WTC11 (cell line): ENCODE measurements around the gene PARD3B. TPM values are rescaled to one million over a fixed set of nuclear protein-coding genes. Genes with fewer than 3 reads are reported as not detected.

ENCODE experiments used
- ATAC-seq: fragments of 200-7000 bp; cut with Tn5 transposase; 2 replicates; pipeline ENCODE4 v1.10.0; 2021; ENCODE audit warnings: mild to moderate bottlenecking, moderate library complexity
- CTCF ChIA-PET: fragments of 300-600 bp; sonication (Branson Sonifier 250); formaldehyde crosslinking; loops from one replicate; lab custom pipeline; 2021; ENCODE audit warnings: antibody characterized with exemption; lab: Charles Lee
- POLR2A ChIA-PET: fragments of 350-600 bp; sonication (Branson Sonifier 250); formaldehyde crosslinking; loops from one replicate; lab custom pipeline; 2021; ENCODE audit warnings: antibody characterized with exemption; lab: Charles Lee
- DNase-seq: peaks from one replicate; pipeline ENCODE4 v3.0.0; 2021; ENCODE audit warnings: low spot score
- H3K27ac Mint-ChIP-seq: 2 replicates; pipeline ENCODE4 v1.8.0; 2021; ENCODE audit warnings: mixed read lengths
- H3K27me3 Mint-ChIP-seq: 2 replicates; pipeline ENCODE4 v1.8.0; 2021; ENCODE audit warnings: low read depth, mild to moderate bottlenecking, moderate library complexity, mixed read lengths
- H3K36me3 Mint-ChIP-seq: 2 replicates; pipeline ENCODE4 v1.8.0; 2021; ENCODE audit warnings: mixed read lengths
- H3K4me1 Mint-ChIP-seq: 2 replicates; pipeline ENCODE4 v1.8.0; 2022; ENCODE audit warnings: mixed read lengths
- H3K4me3 Mint-ChIP-seq: 2 replicates; pipeline ENCODE4 v1.8.0; 2021; ENCODE audit warnings: mild to moderate bottlenecking, moderate library complexity, mixed read lengths
- H3K9me3 Mint-ChIP-seq: 2 replicates; pipeline ENCODE4 v1.8.0; 2021; ENCODE audit warnings: mixed read lengths
- GRHL2 ChIP-seq: fragments of 250-450 bp; sonication (Bioruptor Pico); IDR thresholded peaks from 2 replicates; pipeline ENCODE4 v1.8.0; 2022; ENCODE audit warnings: mild to moderate bottlenecking, moderate library complexity; ENCODE audit not compliant: insufficient replicate concordance, severe bottlenecking
- JAZF1 ChIP-seq: fragments of 250-450 bp; sonication (Bioruptor Pico); IDR thresholded peaks from 2 replicates; pipeline ENCODE4 v1.9.0; 2021; ENCODE audit warnings: moderate library complexity, mild to moderate bottlenecking, inconsistent platforms
- KAT7 ChIP-seq: sonication (generic); formaldehyde crosslinking; IDR thresholded peaks from 2 replicates; pipeline ENCODE4 v1.8.1; 2023; ENCODE audit warnings: missing genetic modification reagents, mild to moderate bottlenecking, borderline replicate concordance
- NFATC4 ChIP-seq: fragments of 250-450 bp; sonication (Bioruptor Pico); IDR thresholded peaks from 2 replicates; pipeline ENCODE4 v1.9.0; 2021; ENCODE audit warnings: mild to moderate bottlenecking
- NR1H2 ChIP-seq: sonication (generic); formaldehyde crosslinking; IDR thresholded peaks from 2 replicates; pipeline ENCODE4 v1.9.0; 2021; ENCODE audit warnings: mild to moderate bottlenecking, moderate library complexity, missing genetic modification reagents
- OVOL2 ChIP-seq: fragments of 250-450 bp; sonication (Bioruptor Pico); IDR thresholded peaks from 2 replicates; pipeline ENCODE4 v1.9.0; 2021; ENCODE audit warnings: mild to moderate bottlenecking, borderline replicate concordance
- PRRX2 ChIP-seq: fragments of 250-450 bp; sonication (Bioruptor Pico); IDR thresholded peaks from 2 replicates; pipeline ENCODE4 v1.8.0; 2021; ENCODE audit warnings: mild to moderate bottlenecking
- RELA ChIP-seq: sonication (generic); formaldehyde crosslinking; IDR thresholded peaks from 2 replicates; pipeline ENCODE4 v1.8.1; 2022; ENCODE audit warnings: missing genetic modification reagents, mild to moderate bottlenecking, borderline replicate concordance
- TCF7 ChIP-seq: sonication (generic); formaldehyde crosslinking; IDR thresholded peaks from 2 replicates; pipeline ENCODE4 v1.8.0; 2022; ENCODE audit warnings: mild to moderate bottlenecking, low read depth, missing genetic modification reagents, moderate library complexity
- total RNA-seq: library from RNA; stranded (reverse); gene quantifications from 3 replicates; pipeline ENCODE4 v1.2.3, GENCODE V29; 2021
- TF ChIP-seq, protein P1 (sequence below): sonication (generic); formaldehyde crosslinking; IDR thresholded peaks from 2 replicates; pipeline ENCODE4 v1.8.1; 2023; ENCODE audit warnings: mild to moderate bottlenecking, missing genetic modification reagents
- TF ChIP-seq, protein P2 (sequence below): sonication (generic); formaldehyde crosslinking; IDR thresholded peaks from 2 replicates; pipeline ENCODE4 v1.8.0; 2022; ENCODE audit warnings: mild to moderate bottlenecking, missing genetic modification reagents
- TF ChIP-seq, protein P3 (sequence below): fragments of 250-450 bp; sonication (Bioruptor Pico); IDR thresholded peaks from 2 replicates; pipeline ENCODE4 v1.9.0; 2021; ENCODE audit warnings: mild to moderate bottlenecking
- TF ChIP-seq, protein P4 (sequence below): sonication (generic); formaldehyde crosslinking; IDR thresholded peaks from 2 replicates; pipeline ENCODE4 v1.8.1; 2023; ENCODE audit warnings: mild to moderate bottlenecking, missing genetic modification reagents
- TF ChIP-seq, protein P5 (sequence below): sonication (generic); formaldehyde crosslinking; conservative IDR thresholded peaks from 2 replicates; pipeline ENCODE4 v1.8.1; 2023; ENCODE audit warnings: mild to moderate bottlenecking, low read depth, missing genetic modification reagents, moderate library complexity
- TF ChIP-seq, protein P6 (sequence below): fragments of 250-450 bp; sonication (Bioruptor Pico); IDR thresholded peaks from 2 replicates; pipeline ENCODE4 v1.9.0; 2021; ENCODE audit warnings: moderate library complexity, mild to moderate bottlenecking, inconsistent platforms, borderline replicate concordance

The PARD3B gene
- total RNA-seq, 1 experiment from 2014 or later: 5.6 TPM

DNA sequence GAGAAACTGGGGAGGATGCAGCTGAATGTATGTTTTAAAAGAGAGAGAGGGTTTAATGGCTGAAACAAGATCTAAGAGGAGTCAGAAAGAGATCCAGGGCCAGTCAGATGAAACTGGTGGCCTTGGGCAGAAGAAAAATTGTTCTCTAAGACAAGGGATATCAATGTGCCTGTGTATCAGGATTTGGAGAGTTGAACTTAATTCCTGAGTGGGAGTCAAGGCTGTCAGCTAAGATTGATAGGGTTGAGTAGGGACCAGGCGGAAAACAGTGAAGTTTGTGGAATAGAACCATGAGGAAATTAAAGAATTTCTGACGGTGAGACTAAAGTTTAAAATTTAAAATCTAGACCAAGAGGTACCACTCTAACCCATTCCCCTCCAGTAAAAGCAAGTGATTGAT is 199.2 kb downstream of the PARD3B start (continued):
- TF ChIP-seq, protein P1, sequence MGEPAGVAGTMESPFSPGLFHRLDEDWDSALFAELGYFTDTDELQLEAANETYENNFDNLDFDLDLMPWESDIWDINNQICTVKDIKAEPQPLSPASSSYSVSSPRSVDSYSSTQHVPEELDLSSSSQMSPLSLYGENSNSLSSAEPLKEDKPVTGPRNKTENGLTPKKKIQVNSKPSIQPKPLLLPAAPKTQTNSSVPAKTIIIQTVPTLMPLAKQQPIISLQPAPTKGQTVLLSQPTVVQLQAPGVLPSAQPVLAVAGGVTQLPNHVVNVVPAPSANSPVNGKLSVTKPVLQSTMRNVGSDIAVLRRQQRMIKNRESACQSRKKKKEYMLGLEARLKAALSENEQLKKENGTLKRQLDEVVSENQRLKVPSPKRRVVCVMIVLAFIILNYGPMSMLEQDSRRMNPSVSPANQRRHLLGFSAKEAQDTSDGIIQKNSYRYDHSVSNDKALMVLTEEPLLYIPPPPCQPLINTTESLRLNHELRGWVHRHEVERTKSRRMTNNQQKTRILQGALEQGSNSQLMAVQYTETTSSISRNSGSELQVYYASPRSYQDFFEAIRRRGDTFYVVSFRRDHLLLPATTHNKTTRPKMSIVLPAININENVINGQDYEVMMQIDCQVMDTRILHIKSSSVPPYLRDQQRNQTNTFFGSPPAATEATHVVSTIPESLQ (CRISPR knock-in tag): no peak
- TF ChIP-seq, protein P2, sequence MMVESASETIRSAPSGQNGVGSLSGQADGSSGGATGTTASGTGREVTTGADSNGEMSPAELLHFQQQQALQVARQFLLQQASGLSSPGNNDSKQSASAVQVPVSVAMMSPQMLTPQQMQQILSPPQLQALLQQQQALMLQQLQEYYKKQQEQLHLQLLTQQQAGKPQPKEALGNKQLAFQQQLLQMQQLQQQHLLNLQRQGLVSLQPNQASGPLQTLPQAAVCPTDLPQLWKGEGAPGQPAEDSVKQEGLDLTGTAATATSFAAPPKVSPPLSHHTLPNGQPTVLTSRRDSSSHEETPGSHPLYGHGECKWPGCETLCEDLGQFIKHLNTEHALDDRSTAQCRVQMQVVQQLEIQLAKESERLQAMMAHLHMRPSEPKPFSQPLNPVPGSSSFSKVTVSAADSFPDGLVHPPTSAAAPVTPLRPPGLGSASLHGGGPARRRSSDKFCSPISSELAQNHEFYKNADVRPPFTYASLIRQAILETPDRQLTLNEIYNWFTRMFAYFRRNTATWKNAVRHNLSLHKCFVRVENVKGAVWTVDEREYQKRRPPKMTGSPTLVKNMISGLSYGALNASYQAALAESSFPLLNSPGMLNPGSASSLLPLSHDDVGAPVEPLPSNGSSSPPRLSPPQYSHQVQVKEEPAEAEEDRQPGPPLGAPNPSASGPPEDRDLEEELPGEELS (CRISPR knock-in tag): no peak
- TF ChIP-seq, protein P3, sequence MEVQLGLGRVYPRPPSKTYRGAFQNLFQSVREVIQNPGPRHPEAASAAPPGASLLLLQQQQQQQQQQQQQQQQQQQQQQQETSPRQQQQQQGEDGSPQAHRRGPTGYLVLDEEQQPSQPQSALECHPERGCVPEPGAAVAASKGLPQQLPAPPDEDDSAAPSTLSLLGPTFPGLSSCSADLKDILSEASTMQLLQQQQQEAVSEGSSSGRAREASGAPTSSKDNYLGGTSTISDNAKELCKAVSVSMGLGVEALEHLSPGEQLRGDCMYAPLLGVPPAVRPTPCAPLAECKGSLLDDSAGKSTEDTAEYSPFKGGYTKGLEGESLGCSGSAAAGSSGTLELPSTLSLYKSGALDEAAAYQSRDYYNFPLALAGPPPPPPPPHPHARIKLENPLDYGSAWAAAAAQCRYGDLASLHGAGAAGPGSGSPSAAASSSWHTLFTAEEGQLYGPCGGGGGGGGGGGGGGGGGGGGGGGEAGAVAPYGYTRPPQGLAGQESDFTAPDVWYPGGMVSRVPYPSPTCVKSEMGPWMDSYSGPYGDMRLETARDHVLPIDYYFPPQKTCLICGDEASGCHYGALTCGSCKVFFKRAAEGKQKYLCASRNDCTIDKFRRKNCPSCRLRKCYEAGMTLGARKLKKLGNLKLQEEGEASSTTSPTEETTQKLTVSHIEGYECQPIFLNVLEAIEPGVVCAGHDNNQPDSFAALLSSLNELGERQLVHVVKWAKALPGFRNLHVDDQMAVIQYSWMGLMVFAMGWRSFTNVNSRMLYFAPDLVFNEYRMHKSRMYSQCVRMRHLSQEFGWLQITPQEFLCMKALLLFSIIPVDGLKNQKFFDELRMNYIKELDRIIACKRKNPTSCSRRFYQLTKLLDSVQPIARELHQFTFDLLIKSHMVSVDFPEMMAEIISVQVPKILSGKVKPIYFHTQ (CRISPR knock-in tag): no peak
- TF ChIP-seq TCF7 (CRISPR knock-in tag): no peak
- TF ChIP-seq, protein P4, sequence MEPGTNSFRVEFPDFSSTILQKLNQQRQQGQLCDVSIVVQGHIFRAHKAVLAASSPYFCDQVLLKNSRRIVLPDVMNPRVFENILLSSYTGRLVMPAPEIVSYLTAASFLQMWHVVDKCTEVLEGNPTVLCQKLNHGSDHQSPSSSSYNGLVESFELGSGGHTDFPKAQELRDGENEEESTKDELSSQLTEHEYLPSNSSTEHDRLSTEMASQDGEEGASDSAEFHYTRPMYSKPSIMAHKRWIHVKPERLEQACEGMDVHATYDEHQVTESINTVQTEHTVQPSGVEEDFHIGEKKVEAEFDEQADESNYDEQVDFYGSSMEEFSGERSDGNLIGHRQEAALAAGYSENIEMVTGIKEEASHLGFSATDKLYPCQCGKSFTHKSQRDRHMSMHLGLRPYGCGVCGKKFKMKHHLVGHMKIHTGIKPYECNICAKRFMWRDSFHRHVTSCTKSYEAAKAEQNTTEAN: no peak

DNA sequence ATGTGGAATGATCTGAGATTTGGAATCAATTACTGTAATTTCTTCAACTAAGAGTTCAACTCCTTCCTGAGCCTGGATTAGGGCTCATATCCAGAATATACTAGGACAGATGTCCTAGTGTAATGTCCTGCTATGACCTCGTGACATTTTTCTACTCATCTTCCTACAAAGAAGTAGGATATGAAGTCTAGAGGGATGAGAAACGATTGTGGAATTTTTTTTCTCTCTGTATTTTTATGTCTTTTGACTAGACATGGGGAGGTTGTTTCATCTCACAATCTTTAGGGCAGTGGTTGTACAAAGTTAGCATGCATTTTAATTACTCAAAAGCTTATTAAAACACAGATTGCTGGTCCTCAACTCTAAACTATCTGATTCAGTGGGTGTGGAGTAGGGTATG is 203.0 kb downstream of the PARD3B start:
- POLR2A ChIA-PET: no interaction called here
- TF ChIP-seq JAZF1 (CRISPR knock-in tag) (no peak), GRHL2 (CRISPR knock-in tag) (no peak), NFATC4 (no peak), PRRX2 (CRISPR knock-in tag) (no peak), KAT7 (CRISPR knock-in tag) (no peak), OVOL2 (CRISPR knock-in tag) (no peak), NR1H2 (CRISPR knock-in tag) (no peak), RELA (CRISPR knock-in tag) (no peak)
- TF ChIP-seq, protein P2 (CRISPR knock-in tag): no peak
- TF ChIP-seq, protein P5, sequence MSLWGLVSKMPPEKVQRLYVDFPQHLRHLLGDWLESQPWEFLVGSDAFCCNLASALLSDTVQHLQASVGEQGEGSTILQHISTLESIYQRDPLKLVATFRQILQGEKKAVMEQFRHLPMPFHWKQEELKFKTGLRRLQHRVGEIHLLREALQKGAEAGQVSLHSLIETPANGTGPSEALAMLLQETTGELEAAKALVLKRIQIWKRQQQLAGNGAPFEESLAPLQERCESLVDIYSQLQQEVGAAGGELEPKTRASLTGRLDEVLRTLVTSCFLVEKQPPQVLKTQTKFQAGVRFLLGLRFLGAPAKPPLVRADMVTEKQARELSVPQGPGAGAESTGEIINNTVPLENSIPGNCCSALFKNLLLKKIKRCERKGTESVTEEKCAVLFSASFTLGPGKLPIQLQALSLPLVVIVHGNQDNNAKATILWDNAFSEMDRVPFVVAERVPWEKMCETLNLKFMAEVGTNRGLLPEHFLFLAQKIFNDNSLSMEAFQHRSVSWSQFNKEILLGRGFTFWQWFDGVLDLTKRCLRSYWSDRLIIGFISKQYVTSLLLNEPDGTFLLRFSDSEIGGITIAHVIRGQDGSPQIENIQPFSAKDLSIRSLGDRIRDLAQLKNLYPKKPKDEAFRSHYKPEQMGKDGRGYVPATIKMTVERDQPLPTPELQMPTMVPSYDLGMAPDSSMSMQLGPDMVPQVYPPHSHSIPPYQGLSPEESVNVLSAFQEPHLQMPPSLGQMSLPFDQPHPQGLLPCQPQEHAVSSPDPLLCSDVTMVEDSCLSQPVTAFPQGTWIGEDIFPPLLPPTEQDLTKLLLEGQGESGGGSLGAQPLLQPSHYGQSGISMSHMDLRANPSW (CRISPR knock-in tag): no peak
- TF ChIP-seq, protein P6, sequence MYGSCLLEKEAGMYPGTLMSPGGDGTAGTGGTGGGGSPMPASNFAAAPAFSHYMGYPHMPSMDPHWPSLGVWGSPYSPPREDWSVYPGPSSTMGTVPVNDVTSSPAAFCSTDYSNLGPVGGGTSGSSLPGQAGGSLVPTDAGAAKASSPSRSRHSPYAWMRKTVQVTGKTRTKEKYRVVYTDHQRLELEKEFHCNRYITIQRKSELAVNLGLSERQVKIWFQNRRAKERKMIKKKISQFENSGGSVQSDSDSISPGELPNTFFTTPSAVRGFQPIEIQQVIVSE (CRISPR knock-in tag): no peak
- Mint-ChIP-seq H3K4me1 (no peaks in the 10 kb centered on the region), H3K27me3 (no peaks in the 10 kb centered on the region), H3K4me3 (no peak overlapping the region), H3K9me3 (peaks cover 6% of the 10 kb centered on the region; the same call in 1 of the 2 replicates), H3K27ac (no peak overlapping the region), H3K36me3 (peaks cover 5% of the 10 kb centered on the region)
- ATAC-seq (no peak), DNase-seq (no peak)
- CTCF ChIA-PET: no interaction called here
